Activated CD4-positive, CD25-positive, alpha-beta regulatory T cell treated with anti-CD3 and anti-CD28 coated beads, Interleukin-2, amount 50 U/mL, for 16 hours (primary cell): ENCODE measurements around the gene SELENOV.

ENCODE experiments used
- DNase-seq: peaks from one replicate; pipeline ENCODE4 v3.0.0-alpha.2; 2020; ENCODE audit warnings: low read depth, low spot score

SELENOV gene

GRCh38 chr19:39557811-39558623 is 43.1 kb downstream of the SELENOV start:
- no peak for DNase-seq

- DNase-seq, result no peak
These were observed 43.7 kb downstream of the SELENOV start for GRCh38 chr19:39558624-39559117.

GRCh38 chr19:39563408-39563807 is 48.5 kb downstream of the SELENOV start:
- no peak for DNase-seq

- DNase-seq, result no peak
These were observed 51.1 kb downstream of the SELENOV start for GRCh38 chr19:39566064-39566463.

GRCh38 chr19:39568604-39569003 is 53.7 kb downstream of the SELENOV start:
- DNase-seq, result no peak
